ENCODE results near the gene FITM2. TPM values are rescaled to one million over a fixed set of nuclear protein-coding genes. Genes with fewer than 3 reads are reported as not detected.
A peak's percentile ranks its signal among the peaks of the same experiment; 100 is the strongest.

Gene FITM2
- total RNA-seq, 6 donors from 2014 or later, result 8.7 to 15.7 (median 10.9) TPM

- Histone ChIP-seq H3K4me3 (no peak overlapping the region), H3K27me3 (no peaks in the 10 kb centered on the region), H3K4me1 (no peaks in the 10 kb centered on the region), H3K36me3 (no peaks in the 10 kb centered on the region), H3K9me3 (no peaks in the 10 kb centered on the region), H3K27ac (no peak overlapping the region)
- DNase-seq (no peak), ATAC-seq (ENCODE audit: low FRiP score in 2 of 2) (no peak)
- no peak for TF ChIP-seq POLR2A (IDR thresholded peaks at IDR 0.05)
- no peak for TF ChIP-seq POLR2AphosphoS5 (IDR thresholded peaks at IDR 0.05)
- TF ChIP-seq EP300 (IDR thresholded peaks at IDR 0.05), result no peak
- TF ChIP-seq CTCF (IDR thresholded peaks at IDR 0.05), result no peak
- WGBS, 2 donors, result 70 to 72% methylated on average over 4 of the region's 4 CpGs
Measured at GRCh38 chr20:44344723-44345122, 33.7 kb upstream of the FITM2 start.

- no peaks in the 10 kb centered on the region for H3K4me1 ChIP-seq
- 57 to 63% methylated on average over 12 of the region's 12 CpGs for WGBS, 2 donors
- ATAC-seq (ENCODE audit: low FRiP score in 2 of 2) (no peak), DNase-seq (no peak)
- TF ChIP-seq CTCF (IDR thresholded peaks at IDR 0.05) (no peak), POLR2AphosphoS5 (IDR thresholded peaks at IDR 0.05) (no peak), EP300 (IDR thresholded peaks at IDR 0.05) (no peak), POLR2A (IDR thresholded peaks at IDR 0.05) (no peak)
- no peaks in the 10 kb centered on the region for H3K27me3 ChIP-seq
- H3K27ac ChIP-seq, result no peak overlapping the region
- H3K9me3 ChIP-seq, result no peaks in the 10 kb centered on the region
- no peak overlapping the region for H3K4me3 ChIP-seq
- H3K36me3 ChIP-seq, result no peaks in the 10 kb centered on the region
Measured at GRCh38 chr20:44343162-44343675, 32.2 kb upstream of the FITM2 start.

- Histone ChIP-seq H3K27ac (no peak overlapping the region), H3K4me1 (no peaks in the 10 kb centered on the region), H3K36me3 (no peaks in the 10 kb centered on the region), H3K9me3 (no peaks in the 10 kb centered on the region), H3K4me3 (no peak overlapping the region), H3K27me3 (no peaks in the 10 kb centered on the region)
- ATAC-seq (ENCODE audit: low FRiP score in 2 of 2), result peak in 1 of 2 donors; percentile 48
- WGBS, 2 donors, result 65 to 73% methylated on average over 6 of the region's 6 CpGs
- no peak for TF ChIP-seq EP300 (IDR thresholded peaks at IDR 0.05)
- no peak for TF ChIP-seq POLR2AphosphoS5 (IDR thresholded peaks at IDR 0.05)
- no peak for TF ChIP-seq CTCF (IDR thresholded peaks at IDR 0.05)
- no peak for TF ChIP-seq POLR2A (IDR thresholded peaks at IDR 0.05)
- no peak for DNase-seq
Measured at GRCh38 chr20:44342248-44342647, 31.2 kb upstream of the FITM2 start.

- H3K4me3 ChIP-seq, result no peak within 1 kb of the TSS
- H3K36me3 ChIP-seq, result no peaks in the 10 kb centered on the region
- no peaks in the 10 kb centered on the region for H3K9me3 ChIP-seq
- DNase-seq, result peak in 1 of 2 donors; percentile 67
- TF ChIP-seq POLR2AphosphoS5 (IDR thresholded peaks at IDR 0.05) (no peak), CTCF (IDR thresholded peaks at IDR 0.05) (no peak), POLR2A (IDR thresholded peaks at IDR 0.05) (no peak), EP300 (IDR thresholded peaks at IDR 0.05) (no peak)
- WGBS, 2 donors, result 84 to 88% methylated on average over 7 to 11 of the region's 16 CpGs
- no peaks in the 10 kb centered on the region for H3K4me1 ChIP-seq
- ATAC-seq (ENCODE audit: low FRiP score in 2 of 2), result no peak
- no peak within 1 kb of the TSS for H3K27ac ChIP-seq
- no peaks in the 10 kb centered on the region for H3K27me3 ChIP-seq
Measured at GRCh38 chr20:44336725-44337380, 25.9 kb upstream of the FITM2 start, which contains the start of gene R3HDML. Gene R3HDML (plus strand): TSS chr20:44337043. CDS start chr20:44337158, 115 bp downstream.

GRCh38 chr20:44336086-44336485, 25.1 kb upstream of the FITM2 start:
- DNase-seq, result peak in 1 of 2 donors; percentile 56

More at GRCh38 chr20:44336086-44336485, 25.1 kb upstream of the FITM2 start:
- 31 to 34% methylated on average over 11 to 13 of the region's 15 CpGs for WGBS, 2 donors
- Histone ChIP-seq H3K27ac (no peak overlapping the region), H3K9me3 (no peaks in the 10 kb centered on the region), H3K36me3 (no peaks in the 10 kb centered on the region), H3K4me1 (no peaks in the 10 kb centered on the region), H3K27me3 (no peaks in the 10 kb centered on the region), H3K4me3 (no peak overlapping the region)
- TF ChIP-seq POLR2A (IDR thresholded peaks at IDR 0.05), result no peak
- no peak for TF ChIP-seq CTCF (IDR thresholded peaks at IDR 0.05)
- TF ChIP-seq EP300 (IDR thresholded peaks at IDR 0.05), result no peak
- TF ChIP-seq POLR2AphosphoS5 (IDR thresholded peaks at IDR 0.05), result no peak
- no peak for ATAC-seq (ENCODE audit: low FRiP score in 2 of 2)

All from upper lobe of left lung (tissue), 6 donors.